ENCODE data around the gene LONP2.

DNA sequence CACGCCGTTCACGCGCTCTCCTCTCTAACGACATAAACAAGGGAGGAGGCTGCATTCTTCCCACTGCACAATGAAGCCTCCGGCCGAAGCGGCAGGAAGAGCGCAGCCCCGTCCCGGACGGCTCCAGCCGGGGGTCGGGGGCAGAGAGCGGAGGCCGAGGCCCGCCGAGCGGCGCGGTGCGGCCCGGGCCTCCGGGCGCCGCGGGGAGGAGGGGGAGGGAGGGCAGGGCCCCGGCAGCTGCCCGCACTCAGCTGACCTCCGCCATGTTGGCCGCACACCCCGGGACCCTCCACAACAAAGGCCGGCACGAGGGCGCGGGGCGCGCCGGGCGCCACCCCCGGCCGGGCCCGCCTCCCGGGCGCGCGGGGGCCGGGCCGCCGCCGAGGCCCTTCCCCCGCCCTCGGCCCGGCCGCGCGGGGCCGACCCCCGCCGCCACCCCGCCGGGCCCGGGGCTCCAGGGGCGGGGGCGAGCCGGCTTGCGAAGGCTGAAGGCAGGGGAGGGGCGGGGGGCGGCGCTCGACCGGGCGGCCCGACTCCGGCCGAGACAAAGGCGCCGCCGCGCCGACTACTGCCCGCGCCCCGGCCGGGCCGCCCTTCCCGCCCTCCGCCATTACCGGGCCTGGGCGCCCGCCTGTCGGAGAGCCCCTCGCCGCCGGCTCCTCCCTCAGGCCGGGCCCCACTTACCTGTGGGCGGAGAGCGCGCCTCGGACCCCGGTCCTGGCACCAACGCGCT lies 140.6 kb downstream of the LONP2 start:
- TF ChIP-seq, protein P1, sequence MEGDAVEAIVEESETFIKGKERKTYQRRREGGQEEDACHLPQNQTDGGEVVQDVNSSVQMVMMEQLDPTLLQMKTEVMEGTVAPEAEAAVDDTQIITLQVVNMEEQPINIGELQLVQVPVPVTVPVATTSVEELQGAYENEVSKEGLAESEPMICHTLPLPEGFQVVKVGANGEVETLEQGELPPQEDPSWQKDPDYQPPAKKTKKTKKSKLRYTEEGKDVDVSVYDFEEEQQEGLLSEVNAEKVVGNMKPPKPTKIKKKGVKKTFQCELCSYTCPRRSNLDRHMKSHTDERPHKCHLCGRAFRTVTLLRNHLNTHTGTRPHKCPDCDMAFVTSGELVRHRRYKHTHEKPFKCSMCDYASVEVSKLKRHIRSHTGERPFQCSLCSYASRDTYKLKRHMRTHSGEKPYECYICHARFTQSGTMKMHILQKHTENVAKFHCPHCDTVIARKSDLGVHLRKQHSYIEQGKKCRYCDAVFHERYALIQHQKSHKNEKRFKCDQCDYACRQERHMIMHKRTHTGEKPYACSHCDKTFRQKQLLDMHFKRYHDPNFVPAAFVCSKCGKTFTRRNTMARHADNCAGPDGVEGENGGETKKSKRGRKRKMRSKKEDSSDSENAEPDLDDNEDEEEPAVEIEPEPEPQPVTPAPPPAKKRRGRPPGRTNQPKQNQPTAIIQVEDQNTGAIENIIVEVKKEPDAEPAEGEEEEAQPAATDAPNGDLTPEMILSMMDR (IDR thresholded peaks at IDR 0.05 in 2 of 3, conservative IDR thresholded peaks at IDR 0.05 in 1 of 3; ENCODE audit: borderline replicate concordance in 1 of 3, insufficient read depth in 1 of 3, low read depth in 2 of 3, low read length in 2 of 3) = no peak
- no peak for TF ChIP-seq POLR2AphosphoS5 (IDR thresholded peaks at IDR 0.05; ENCODE audit: low read depth, low read length)
- TF ChIP-seq SIN3A (IDR thresholded peaks at IDR 0.05; ENCODE audit: low read depth) = no peak
- TF ChIP-seq RAD21 (IDR thresholded peaks at IDR 0.05; ENCODE audit: low read depth) = no peak
- TF ChIP-seq, protein P2, sequence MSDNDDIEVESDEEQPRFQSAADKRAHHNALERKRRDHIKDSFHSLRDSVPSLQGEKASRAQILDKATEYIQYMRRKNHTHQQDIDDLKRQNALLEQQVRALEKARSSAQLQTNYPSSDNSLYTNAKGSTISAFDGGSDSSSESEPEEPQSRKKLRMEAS (IDR thresholded peaks at IDR 0.05) = no peak
- TF ChIP-seq YY1 (IDR thresholded peaks at IDR 0.05; ENCODE audit: extremely low read depth, insufficient replicate concordance, low read depth, low read length) = peak; percentile 75
- 0 out of 2 replicates have a peak, but pooled peaks have one; percentile 1 for TF ChIP-seq EGR1 (IDR thresholded peaks at IDR 0.05; ENCODE audit: low read depth)
- TF ChIP-seq JUND (IDR thresholded peaks at IDR 0.05) = no peak
- TF ChIP-seq EZH2 (IDR thresholded peaks at IDR 0.05) = no peak

All from HCT116 (cell line).